ENCODE measurements around the gene GPR84. TPM values are rescaled to one million over a fixed set of nuclear protein-coding genes. Genes with fewer than 3 reads are reported as not detected.
"Not testable (repeated sequence)": the region's sequence is repeated elsewhere in the genome, so short reads cannot be mapped to it uniquely, and the experiment has no call there.

GPR84 gene
- total and polyA plus RNA-seq, 2 donors (not counting 3 experiments of a cell fraction or from before 2014, with no cell fraction given): not detected

GRCh38 chr12:54328595-54329337 is 35.5 kb downstream of the GPR84 start:
- Histone ChIP-seq H3K27me3 (ENCODE audit: control insufficient read depth in 2 of 2, insufficient read depth in 2 of 2, low read length in 2 of 2) (no peaks in the 10 kb centered on the region), H3K9me1 (replicated peaks; ENCODE audit: control insufficient read depth, extremely low read depth, insufficient read depth, low read length) (no peaks in the 10 kb centered on the region), H2AFZ (ENCODE audit: low read depth, low read length) (no peak overlapping the region), H3K9ac (replicated peaks; ENCODE audit: extremely low read depth, insufficient read depth, low read length) (no peak overlapping the region), H3K27ac (ENCODE audit: insufficient read depth, low read depth, low read length) (no peak overlapping the region), H4K20me1 (replicated peaks; ENCODE audit: control insufficient read depth, extremely low read depth, insufficient read depth, low read length) (no peaks in the 10 kb centered on the region), H3K4me3 (replicated peaks in 1 of 3; ENCODE audit: insufficient read depth in 1 of 3, low read depth in 1 of 3, low read length in 3 of 3) (no peak overlapping the region), H3K4me1 (ENCODE audit: control insufficient read depth, extremely low read depth, insufficient read depth, low read length) (peaks cover 30% of the 10 kb centered on the region), H3K36me3 (ENCODE audit: control insufficient read depth in 2 of 2, extremely low read depth in 1 of 2, insufficient read depth in 2 of 2, low read length in 2 of 2) (no peaks in the 10 kb centered on the region), H3K4me2 (ENCODE audit: insufficient read depth, low read length) (no peak overlapping the region), H3K9me3 (replicated peaks; ENCODE audit: control insufficient read depth, insufficient read depth, low read length) (no peaks in the 10 kb centered on the region), H3K79me2 (ENCODE audit: control insufficient read depth, insufficient read depth, low read length) (peaks cover 51% of the 10 kb centered on the region)
- TF ChIP-seq POLR2AphosphoS5 (IDR thresholded peaks at IDR 0.05; ENCODE audit: insufficient read depth, low read depth, low read length) (no peak), CTCF (IDR thresholded peaks at IDR 0.05; ENCODE audit: extremely low read depth in 1 of 2, insufficient read depth in 1 of 2, low read depth in 1 of 2, low read length in 2 of 2) (no peak), MAX (IDR thresholded peaks at IDR 0.05; ENCODE audit: insufficient read depth, insufficient read length) (no peak), MYC (IDR thresholded peaks at IDR 0.05; ENCODE audit: low read depth, low read length) (no peak), FOS (IDR thresholded peaks at IDR 0.05; ENCODE audit: borderline replicate concordance, insufficient read depth, low read length) (no peak), POLR2A (IDR thresholded peaks at IDR 0.05; ENCODE audit: low read depth, low read length) (no peak), EZH2 (IDR thresholded peaks at IDR 0.05; ENCODE audit: borderline replicate concordance, low read depth, low read length, severe bottlenecking) (no peak)
- dilution Hi-C loops (cut with MboI; ENCODE audit: extremely low pct_ligation_motif_present, low sequenced_read_pairs) (no loop called here), intact Hi-C loops (cut with micrococcal nuclease) (no loop called here)
- ChIA-PET POLR2A (no interaction called here), CTCF (interaction anchor here (0.7 to 1.6 kb wide), 5 partner anchors 9 to 77 kb away, joined by 3 to 5 read pairs (median 3); no protein-coding TSS in a partner anchor)
- FAIRE-seq (no peak), DNase-seq (ENCODE audit: low read depth, low spot score) (no peak)
- BruUV-seq (replicated peaks): no TSS peak

- Histone ChIP-seq H3K79me2 (ENCODE audit: control insufficient read depth, insufficient read depth, low read length) (peaks cover 34% of the 10 kb centered on the region), H3K4me1 (ENCODE audit: control insufficient read depth, extremely low read depth, insufficient read depth, low read length) (peaks cover 28% of the 10 kb centered on the region), H3K4me2 (ENCODE audit: insufficient read depth, low read length) (peak overlapping the region; percentile 95), H3K27ac (ENCODE audit: insufficient read depth, low read depth, low read length) (peak overlapping the region; percentile 73), H2AFZ (ENCODE audit: low read depth, low read length) (peak overlapping the region; percentile 2), H3K4me3 (replicated peaks in 1 of 3; ENCODE audit: insufficient read depth in 1 of 3, low read depth in 1 of 3, low read length in 3 of 3) (peak overlapping the region; percentile 38 to 85 (median 67)), H3K9ac (replicated peaks; ENCODE audit: extremely low read depth, insufficient read depth, low read length) (peak overlapping the region; percentile 91)
- H4K20me1 ChIP-seq (replicated peaks; ENCODE audit: control insufficient read depth, extremely low read depth, insufficient read depth, low read length); H3K36me3 ChIP-seq (ENCODE audit: control insufficient read depth in 2 of 2, extremely low read depth in 1 of 2, insufficient read depth in 2 of 2, low read length in 2 of 2); H3K9me1 ChIP-seq (replicated peaks; ENCODE audit: control insufficient read depth, extremely low read depth, insufficient read depth, low read length); DNase-seq (ENCODE audit: low read depth, low spot score); H3K27me3 ChIP-seq (ENCODE audit: control insufficient read depth in 2 of 2, insufficient read depth in 2 of 2, low read length in 2 of 2); H3K9me3 ChIP-seq (replicated peaks; ENCODE audit: control insufficient read depth, insufficient read depth, low read length); dilution Hi-C loops (cut with MboI; ENCODE audit: extremely low pct_ligation_motif_present, low sequenced_read_pairs): not testable (repeated sequence)
- ChIA-PET POLR2A (interaction anchor here (0.6 to 1.4 kb wide), 6 partner anchors 9 to 60 kb away, joined by 5 to 15 read pairs (median 5); partner anchors contain the start of genes CBX5 and HNRNPA1), CTCF (interaction anchor here (0.6 to 2.3 kb wide), 39 partner anchors 9 to 1390 kb away, joined by 3 to 41 read pairs (median 7); partner anchors contain the start of genes BLOC1S1, CBX5, HNRNPA1 and NFE2)
- BruUV-seq (replicated peaks): TSS peak; percentile 66
- intact Hi-C loops (cut with micrococcal nuclease): loop anchor here (1.0 to 2.0 kb wide), 4 partner anchors 34 to 67 kb away; partner anchors contain the start of genes CBX5 and HNRNPA1
- FAIRE-seq: peak; percentile 24
These were observed 38.7 kb downstream of the GPR84 start for GRCh38 chr12:54325442-54326109.

Measured in endothelial cell of umbilical vein (primary cell).